Thoracic aorta (tissue), 2 donors: ENCODE results near the gene STRADB. TPM values are rescaled to one million over a fixed set of nuclear protein-coding genes. Genes with fewer than 3 reads are reported as not detected.

ENCODE experiments used
- ATAC-seq: fragments of 150-250 bp; one replicate; pipeline ENCODE4 v1.8.0; 2017; ENCODE audit warnings: low read depth; ENCODE audit not compliant: insufficient number of reproducible peaks, low FRiP score
- DNase-seq: peaks from one replicate; pipeline ENCODE4 v3.0.0-alpha.2; 2020; ENCODE audit warnings: low spot score
- H3K27ac ChIP-seq, 2 donors: fragments of 200-600 bp; sonication (generic); 1 replicate in 1 of 2; 2 replicates in 1 of 2; pipeline ENCODE4 v1.5.1; 2016; ENCODE audit warnings: mild to moderate bottlenecking in 2 of 2, moderate library complexity in 2 of 2
- H3K27me3 ChIP-seq: fragments of 200-600 bp; sonication (generic); replicated peaks from 2 replicates; pipeline ENCODE4 v1.6.0; 2016; ENCODE audit warnings: mild to moderate bottlenecking; ENCODE audit not compliant: insufficient read depth
- H3K36me3 ChIP-seq: fragments of 200-600 bp; sonication (generic); one replicate; pipeline ENCODE4 v1.5.1; 2016
- H3K4me1 ChIP-seq, 2 donors: fragments of 200-600 bp; sonication (generic); 1 replicate in 1 of 2; 2 replicates in 1 of 2; pipeline versions ENCODE4 v1.5.1 to v1.6.0; 2016; ENCODE audit warnings: low read depth in 2 of 2, mild to moderate bottlenecking in 1 of 2; ENCODE audit not compliant: control insufficient read depth in 1 of 2
- H3K4me3 ChIP-seq: fragments of 200-600 bp; sonication (generic); 2 replicates; pipeline ENCODE4 v1.5.1; 2016; ENCODE audit warnings: mild to moderate bottlenecking
- H3K9me3 ChIP-seq: fragments of 200-600 bp; sonication (generic); 2 replicates; pipeline ENCODE4 v1.5.1; 2016
- CTCF ChIP-seq: fragments of 200-600 bp; sonication (generic); IDR thresholded peaks from one replicate; pipeline ENCODE4 v1.5.1; 2019; ENCODE audit warnings: antibody characterized with exemption
- total RNA-seq, 2 donors: library from RNA; depleted of rRNA; stranded (reverse); fragments of >200 nt; gene quantifications; one replicate each; pipeline versions ENCODE4 v1.1.0 to v1.2.3, GENCODE V29; 2016

Gene STRADB
- total RNA-seq, 2 donors from 2014 or later, result 8.7 to 13.8 TPM

DNA sequence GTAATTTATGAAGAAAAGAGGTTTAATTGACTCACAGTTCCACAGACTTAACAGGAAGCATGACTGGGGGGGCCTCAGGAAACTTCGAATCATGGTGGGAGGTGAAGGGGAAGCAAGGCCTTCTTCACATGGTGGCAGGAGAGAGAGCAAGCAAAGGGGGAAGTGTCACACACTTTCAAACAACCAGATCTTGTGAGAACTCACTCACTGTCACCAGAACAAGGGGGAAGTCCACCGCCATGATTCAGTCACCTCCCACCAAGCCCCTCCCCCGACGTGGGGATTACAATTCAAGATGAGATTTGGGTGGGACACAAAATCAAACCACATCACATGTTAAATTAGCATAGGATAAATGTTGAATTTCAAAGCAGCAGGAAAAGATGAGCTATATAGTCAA, 56.2 kb downstream of the STRADB start:
- Histone ChIP-seq H3K36me3 (no peaks in the 10 kb centered on the region), H3K9me3 (peaks cover 2% of the 10 kb centered on the region), H3K27ac (no peak overlapping the region), H3K4me1 (no peaks in the 10 kb centered on the region), H3K4me3 (no peak overlapping the region), H3K27me3 (no peaks in the 10 kb centered on the region)
- no peak for TF ChIP-seq CTCF
- ATAC-seq (no peak), DNase-seq (no peak)

- Histone ChIP-seq H3K27ac (no peak overlapping the region), H3K9me3 (no peaks in the 10 kb centered on the region), H3K27me3 (no peaks in the 10 kb centered on the region), H3K4me3 (no peak overlapping the region), H3K36me3 (no peaks in the 10 kb centered on the region), H3K4me1 (no peaks in the 10 kb centered on the region)
- no peak for DNase-seq
- no peak for ATAC-seq
- no peak for TF ChIP-seq CTCF
These were observed 61.7 kb downstream of the STRADB start for GRCh38 chr2:201513271-201513670.

GRCh38 chr2:201515573-201516246, 64.2 kb downstream of the STRADB start:
- no peaks in the 10 kb centered on the region for H3K36me3 ChIP-seq
- ATAC-seq, result no peak
- no peak for TF ChIP-seq CTCF

DNA sequence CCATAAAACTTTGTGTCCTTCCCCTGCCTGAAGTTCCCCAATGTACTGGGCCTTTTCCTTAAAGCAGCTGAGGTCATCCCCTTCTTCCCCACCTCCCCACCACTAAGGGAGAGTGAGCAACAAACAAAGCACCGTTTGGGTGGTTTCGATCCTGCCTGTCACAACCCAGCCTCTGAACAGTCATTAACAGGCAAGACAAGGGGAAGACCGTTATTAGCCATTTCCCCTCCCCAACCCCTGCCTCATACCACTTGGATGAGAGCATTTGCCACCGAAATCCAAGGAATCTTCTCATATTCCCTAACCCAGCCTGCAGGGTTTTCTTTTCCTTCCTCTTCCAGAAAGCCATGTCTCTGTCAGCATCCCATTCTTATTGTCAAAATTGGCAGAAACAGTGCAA, 65.6 kb downstream of the STRADB start:
- peaks cover 3% of the 10 kb centered on the region for H3K9me3 ChIP-seq
- no peak for TF ChIP-seq CTCF
- no peak overlapping the region for H3K27ac ChIP-seq
- no peak overlapping the region for H3K4me3 ChIP-seq
- no peaks in the 10 kb centered on the region for H3K36me3 ChIP-seq
- H3K27me3 ChIP-seq, result no peaks in the 10 kb centered on the region
- DNase-seq, result no peak
- no peak for ATAC-seq
- no peaks in the 10 kb centered on the region for H3K4me1 ChIP-seq

More at GRCh38 chr2:201515573-201516246, 64.2 kb downstream of the STRADB start:
- H3K27ac ChIP-seq, result no peak overlapping the region
- H3K4me1 ChIP-seq, result no peaks in the 10 kb centered on the region
- DNase-seq, result no peak
- H3K4me3 ChIP-seq, result no peak overlapping the region
- peaks cover 3% of the 10 kb centered on the region for H3K9me3 ChIP-seq
- no peaks in the 10 kb centered on the region for H3K27me3 ChIP-seq

GRCh38 chr2:201520201-201520600, 68.7 kb downstream of the STRADB start:
- no peak for ATAC-seq
- Histone ChIP-seq H3K9me3 (peaks cover 3% of the 10 kb centered on the region), H3K4me3 (no peak overlapping the region), H3K36me3 (no peaks in the 10 kb centered on the region), H3K4me1 (no peaks in the 10 kb centered on the region), H3K27me3 (no peaks in the 10 kb centered on the region), H3K27ac (no peak overlapping the region)
- TF ChIP-seq CTCF, result no peak
- no peak for DNase-seq
